MM.1S (cell line): Measurements from ENCODE around the gene POU3F3.

Experiments
- DNase-seq: peaks from one replicate; pipeline ENCODE4 v3.0.0-alpha.2; 2015
- H2AFZ ChIP-seq: fragments of 300-600 bp; sonication (generic); 2 replicates; pipeline ENCODE4 v1.6.0; 2016; ENCODE audit warnings: antibody characterized with exemption, low read length
- H3F3A ChIP-seq: fragments of 300-600 bp; sonication (generic); 2 replicates; pipeline ENCODE4 v1.6.1; 2016; ENCODE audit warnings: mild to moderate bottlenecking, antibody characterized with exemption, low read length, moderate library complexity, mixed read lengths; ENCODE audit not compliant: insufficient read depth
- H3K27ac ChIP-seq: fragments of 300-600 bp; sonication (generic); 2 replicates; pipeline ENCODE4 v1.5.1; 2016; ENCODE audit warnings: mild to moderate bottlenecking, low read length
- H3K27me3 ChIP-seq: fragments of 300-600 bp; sonication (generic); replicated peaks from 2 replicates; pipeline ENCODE4 v1.6.0; 2016; ENCODE audit warnings: low read length; ENCODE audit not compliant: insufficient read depth
- H3K36me3 ChIP-seq: fragments of 300-600 bp; sonication (generic); replicated peaks from 2 replicates; pipeline ENCODE4 v1.6.1; 2016; ENCODE audit warnings: mild to moderate bottlenecking, low read length, mixed read lengths; ENCODE audit not compliant: insufficient read depth
- H3K4me1 ChIP-seq: fragments of 300-600 bp; sonication (generic); 2 replicates; pipeline ENCODE4 v1.6.1; 2016; ENCODE audit warnings: low read length, mixed read lengths
- H3K4me2 ChIP-seq: fragments of 300-600 bp; sonication (generic); 2 replicates; pipeline ENCODE4 v1.6.0; 2016; ENCODE audit warnings: low read depth, low read length
- H3K4me3 ChIP-seq: fragments of 300-600 bp; sonication (generic); 2 replicates; pipeline ENCODE4 v1.5.1; 2016; ENCODE audit warnings: low read length, mixed read lengths
- H3K79me2 ChIP-seq: fragments of 300-600 bp; sonication (generic); 2 replicates; pipeline ENCODE4 v1.6.1; 2016; ENCODE audit warnings: mixed run types, low read length, mixed read lengths
- H3K9ac ChIP-seq: fragments of 300-600 bp; sonication (generic); 2 replicates; pipeline ENCODE4 v1.6.1; 2016; ENCODE audit warnings: low read length, mixed read lengths
- H3K9me2 ChIP-seq: fragments of 300-600 bp; sonication (generic); replicated peaks from 2 replicates; pipeline ENCODE4 v1.6.1; 2016; ENCODE audit warnings: mild to moderate bottlenecking, low read length, mixed read lengths; ENCODE audit not compliant: insufficient read depth
- H3K9me3 ChIP-seq: fragments of 300-600 bp; sonication (generic); replicated peaks from 2 replicates; pipeline ENCODE4 v1.6.1; 2016; ENCODE audit warnings: mild to moderate bottlenecking, low read length, mixed read lengths; ENCODE audit not compliant: insufficient read depth
- H4K20me1 ChIP-seq: fragments of 300-600 bp; sonication (generic); 2 replicates; pipeline ENCODE4 v1.6.1; 2016; ENCODE audit warnings: mild to moderate bottlenecking, low read length, moderate library complexity, mixed read lengths; ENCODE audit not compliant: insufficient read depth
- CTCF ChIP-seq: fragments of 300-600 bp; sonication (generic); IDR thresholded peaks from 2 replicates; pipeline ENCODE4 v1.5.1; 2016; ENCODE audit warnings: antibody characterized with exemption, low read length, mixed read lengths
- EZH2 ChIP-seq: fragments of 300-600 bp; sonication (generic); optimal IDR thresholded peaks from 2 replicates; pipeline ENCODE3; 2017; ENCODE audit warnings: low read depth, mild to moderate bottlenecking, antibody characterized with exemption, low read length, mixed read lengths
- EZH2phosphoT487 ChIP-seq: fragments of 300-600 bp; sonication (generic); IDR thresholded peaks from 2 replicates; pipeline ENCODE4 v1.6.1; 2018; ENCODE audit warnings: antibody characterized with exemption, low read length

The POU3F3 gene

GRCh38 chr2:104859766-104860450, 6.0 kb downstream of the POU3F3 start:
- H2AFZ ChIP-seq, result no peak overlapping the region
- no peaks in the 10 kb centered on the region for H3K27me3 ChIP-seq
- H4K20me1 ChIP-seq, result no peaks in the 10 kb centered on the region
- H3K79me2 ChIP-seq, result no peaks in the 10 kb centered on the region
- no peaks in the 10 kb centered on the region for H3K36me3 ChIP-seq
- no peak overlapping the region for H3K27ac ChIP-seq
- no peaks in the 10 kb centered on the region for H3F3A ChIP-seq
- H3K4me2 ChIP-seq, result no peak overlapping the region
- DNase-seq, result no peak
- no peak overlapping the region for H3K9ac ChIP-seq
- no peak overlapping the region for H3K4me3 ChIP-seq
- H3K4me1 ChIP-seq, result no peaks in the 10 kb centered on the region
- no peak for TF ChIP-seq EZH2
- TF ChIP-seq EZH2phosphoT487, result no peak
- no peak for TF ChIP-seq CTCF
- no peaks in the 10 kb centered on the region for H3K9me3 ChIP-seq
- H3K9me2 ChIP-seq, result no peaks in the 10 kb centered on the region

DNA sequence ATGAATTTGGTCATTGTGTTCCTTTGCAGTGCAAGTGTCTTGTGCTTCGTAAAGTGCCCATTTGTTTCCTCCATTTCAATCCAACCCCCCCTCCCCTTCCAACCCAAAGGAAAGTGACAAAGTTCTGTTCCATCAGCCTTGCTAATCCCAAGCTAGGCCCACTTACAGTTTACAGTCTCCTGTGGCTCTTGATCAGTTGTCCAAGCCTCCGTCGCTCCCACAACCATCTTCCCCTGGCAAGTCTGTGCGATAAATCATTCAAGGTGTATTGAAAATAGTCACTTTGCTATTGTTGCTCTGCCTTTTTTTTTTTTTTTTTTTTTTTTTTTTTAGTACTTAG, 6.5 kb downstream of the POU3F3 start:
- H3K4me2 ChIP-seq, result no peak overlapping the region
- no peak for DNase-seq
- no peak overlapping the region for H3K9ac ChIP-seq
- H4K20me1 ChIP-seq, result no peaks in the 10 kb centered on the region
- H3K79me2 ChIP-seq, result no peaks in the 10 kb centered on the region
- TF ChIP-seq EZH2, result no peak
- TF ChIP-seq EZH2phosphoT487, result no peak
- TF ChIP-seq CTCF, result no peak
- no peak overlapping the region for H3K27ac ChIP-seq
- H3F3A ChIP-seq, result no peaks in the 10 kb centered on the region
- H3K9me2 ChIP-seq, result no peaks in the 10 kb centered on the region
- no peaks in the 10 kb centered on the region for H3K36me3 ChIP-seq
- no peak overlapping the region for H2AFZ ChIP-seq
- no peaks in the 10 kb centered on the region for H3K27me3 ChIP-seq
- H3K4me3 ChIP-seq, result no peak overlapping the region
- H3K9me3 ChIP-seq, result no peaks in the 10 kb centered on the region
- H3K4me1 ChIP-seq, result no peaks in the 10 kb centered on the region

DNA sequence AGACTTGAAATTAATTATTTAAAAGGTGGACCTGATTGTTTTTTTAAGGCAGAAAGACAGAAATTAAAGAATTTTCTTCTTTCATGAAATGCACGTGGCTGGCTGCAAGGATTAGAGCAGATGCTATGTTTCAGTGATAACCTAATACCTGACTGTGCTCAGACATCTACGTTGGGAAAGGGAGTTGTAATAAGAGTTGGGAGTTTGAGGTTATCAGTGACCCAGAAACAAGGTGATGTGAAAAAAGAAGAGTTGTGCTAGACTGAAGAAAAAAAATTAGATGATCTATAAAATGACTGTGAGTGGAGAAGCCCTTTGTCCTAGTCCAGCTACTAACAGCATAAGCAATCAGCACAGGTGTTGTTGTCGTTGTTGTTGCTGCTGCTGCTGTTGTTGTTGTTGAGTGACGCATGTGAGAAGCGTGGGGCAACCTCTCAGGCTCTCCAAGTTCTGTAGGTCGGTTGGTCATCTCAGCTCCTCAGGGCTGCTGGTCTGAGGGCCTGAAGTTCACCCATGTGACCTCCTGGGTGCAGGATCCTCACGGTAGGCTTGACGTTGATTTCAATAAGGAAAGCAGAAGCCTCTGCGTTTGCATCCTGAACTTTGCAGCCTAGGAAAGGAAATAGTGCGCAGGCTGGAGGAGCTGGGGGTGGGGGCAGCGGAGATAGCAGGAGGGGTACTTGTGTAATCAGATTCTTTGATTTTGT, 7.6 kb downstream of the POU3F3 start:
- H3K79me2 ChIP-seq, result no peaks in the 10 kb centered on the region
- no peaks in the 10 kb centered on the region for H3F3A ChIP-seq
- TF ChIP-seq EZH2phosphoT487, result no peak
- TF ChIP-seq CTCF, result no peak
- no peak for TF ChIP-seq EZH2
- no peaks in the 10 kb centered on the region for H3K27me3 ChIP-seq
- no peaks in the 10 kb centered on the region for H3K9me2 ChIP-seq
- no peak overlapping the region for H3K27ac ChIP-seq
- H3K4me3 ChIP-seq, result no peak overlapping the region
- no peaks in the 10 kb centered on the region for H3K4me1 ChIP-seq
- no peak overlapping the region for H2AFZ ChIP-seq
- no peaks in the 10 kb centered on the region for H4K20me1 ChIP-seq
- no peaks in the 10 kb centered on the region for H3K36me3 ChIP-seq
- no peak for DNase-seq
- no peaks in the 10 kb centered on the region for H3K9me3 ChIP-seq
- no peak overlapping the region for H3K9ac ChIP-seq
- no peak overlapping the region for H3K4me2 ChIP-seq
